Measurements from ENCODE around the gene ZHX3. TPM values are rescaled to one million over a fixed set of nuclear protein-coding genes. Genes with fewer than 3 reads are reported as not detected.

The ZHX3 gene
- total and polyA plus RNA-seq, 4 donors: 3.2 to 30.0 (median 8.0) TPM

- Histone ChIP-seq H3K27ac (ENCODE audit: low read depth in 1 of 2, low read length in 2 of 2) (no peak overlapping the region), H3K9me3 (ENCODE audit: control insufficient read depth in 4 of 4, low read length in 3 of 4) (peaks cover 0 to 9% (median under 1%) of the 10 kb centered on the region in 4 donors), H3K27me3 (ENCODE audit: control insufficient read depth in 4 of 4, insufficient read depth in 4 of 4, low read length in 3 of 4) (no peaks in the 10 kb centered on the region), H3K4me3 (ENCODE audit: low read depth in 1 of 3, low read length in 3 of 3) (no peak overlapping the region), H3K9ac (ENCODE audit: low read depth in 1 of 2, low read length in 2 of 2) (no peak overlapping the region), H3K36me3 (ENCODE audit: control insufficient read depth in 4 of 4, insufficient read depth in 3 of 4, low read depth in 1 of 4, low read length in 3 of 4) (peaks cover 7 to 16% (median 11%) of the 10 kb centered on the region in 4 donors), H3K4me1 (ENCODE audit: control insufficient read depth in 4 of 4, insufficient read depth in 4 of 4, low read length in 3 of 4) (no peaks in the 10 kb centered on the region)
- 97% methylated on average over 4 of the region's 4 CpGs for WGBS
- no peak for DNase-seq (ENCODE audit: low spot score)
- TF ChIP-seq HNF4G (IDR thresholded peaks at IDR 0.05) (no peak), JUND (IDR thresholded peaks at IDR 0.05) (no peak), EGR1 (IDR thresholded peaks at IDR 0.05; ENCODE audit: low read depth in 2 of 2) (no peak), CTCF (IDR thresholded peaks at IDR 0.05; ENCODE audit: low read depth, low read length, missing input control) (no peak), RXRA (IDR thresholded peaks at IDR 0.05) (no peak), RAD21 (IDR thresholded peaks at IDR 0.05) (no peak), HNF4A (conservative IDR thresholded peaks at IDR 0.05) (no peak), SP1 (IDR thresholded peaks at IDR 0.05) (no peak), ZBTB33 (IDR thresholded peaks at IDR 0.05) (no peak), YY1 (IDR thresholded peaks at IDR 0.05) (no peak), NR2F2 (IDR thresholded peaks at IDR 0.05) (no peak)
Measured at GRCh38 chr20:41198443-41198842, 119.1 kb downstream of the ZHX3 start.

- no peak for DNase-seq (ENCODE audit: low spot score)
- TF ChIP-seq SP1 (IDR thresholded peaks at IDR 0.05): no peak
- no peak for TF ChIP-seq HNF4A (conservative IDR thresholded peaks at IDR 0.05)
- TF ChIP-seq ATF3 (IDR thresholded peaks at IDR 0.05): no peak
- no peak for TF ChIP-seq CTCF (IDR thresholded peaks at IDR 0.05; ENCODE audit: low read depth, low read length, missing input control)
- no peak for TF ChIP-seq YY1 (IDR thresholded peaks at IDR 0.05)
- no peak for TF ChIP-seq GABPA (IDR thresholded peaks at IDR 0.05 in 1 of 2, conservative IDR thresholded peaks at IDR 0.05 in 1 of 2)
- TF ChIP-seq HNF4G (IDR thresholded peaks at IDR 0.05): no peak
- no peak for TF ChIP-seq TAF1 (conservative IDR thresholded peaks at IDR 0.05)
- no peak for TF ChIP-seq RXRA (IDR thresholded peaks at IDR 0.05)
- TF ChIP-seq MAX (IDR thresholded peaks at IDR 0.05): no peak
- no peak for TF ChIP-seq FOXA2 (IDR thresholded peaks at IDR 0.05)
- TF ChIP-seq FOXA1 (IDR thresholded peaks at IDR 0.05): no peak
- no peak for TF ChIP-seq JUND (IDR thresholded peaks at IDR 0.05)
- Histone ChIP-seq H3K4me1 (ENCODE audit: control insufficient read depth in 4 of 4, insufficient read depth in 4 of 4, low read length in 3 of 4) (no peaks in the 10 kb centered on the region), H3K9ac (ENCODE audit: low read depth in 1 of 2, low read length in 2 of 2) (no peak overlapping the region), H3K27ac (ENCODE audit: low read depth in 1 of 2, low read length in 2 of 2) (no peak overlapping the region), H3K4me3 (ENCODE audit: low read depth in 1 of 3, low read length in 3 of 3) (no peak overlapping the region), H3K36me3 (ENCODE audit: control insufficient read depth in 4 of 4, insufficient read depth in 3 of 4, low read depth in 1 of 4, low read length in 3 of 4) (peaks cover 2 to 8% (median 6%) of the 10 kb centered on the region in 4 donors), H3K27me3 (ENCODE audit: control insufficient read depth in 4 of 4, insufficient read depth in 4 of 4, low read length in 3 of 4) (no peaks in the 10 kb centered on the region), H3K9me3 (ENCODE audit: control insufficient read depth in 4 of 4, low read length in 3 of 4) (peaks cover 0 to 9% (median under 1%) of the 10 kb centered on the region in 4 donors)
- WGBS: 85% methylated on average over 1 of the region's 1 CpG
Measured at GRCh38 chr20:41196653-41197225, 120.8 kb downstream of the ZHX3 start.

Measured in liver (tissue), 9 donors.